Epithelial cell of esophagus (primary cell): Measurements from ENCODE around the gene CRTAC1.

ENCODE experiments used
- DNase-seq: peaks from one replicate; pipeline ENCODE4 v3.0.0; 2010; ENCODE audit warnings: low read depth
- H3K4me3 ChIP-seq: 2 replicates; pipeline ENCODE4 v1.5.1; 2011; ENCODE audit warnings: mild to moderate bottlenecking, low read length, control low read depth
- CTCF ChIP-seq: IDR thresholded peaks from 2 replicates; pipeline ENCODE4 v1.5.1; 2011; ENCODE audit warnings: low read depth, mild to moderate bottlenecking, low read length, control low read depth, inconsistent platforms; ENCODE audit not compliant: insufficient read depth; ENCODE audit errors: missing control alignments

CRTAC1 gene

GRCh38 chr10:97889461-97890265 lies 140.8 kb downstream of the CRTAC1 start:
- TF ChIP-seq CTCF: no peak
- no peak overlapping the region for H3K4me3 ChIP-seq
- DNase-seq: peak; percentile 94

- no peak overlapping the region for H3K4me3 ChIP-seq
- DNase-seq: peak; percentile 84
- no peak for TF ChIP-seq CTCF
Measured at GRCh38 chr10:97888641-97889262, 141.7 kb downstream of the CRTAC1 start.

- H3K4me3 ChIP-seq: no peak overlapping the region
- TF ChIP-seq CTCF: no peak
- no peak for DNase-seq
Measured at GRCh38 chr10:97888134-97888533, 142.3 kb downstream of the CRTAC1 start.

- no peak for TF ChIP-seq CTCF
- no peak overlapping the region for H3K4me3 ChIP-seq
- no peak for DNase-seq
Measured at GRCh38 chr10:97887399-97887798, 143.0 kb downstream of the CRTAC1 start.

GRCh38 chr10:97886286-97886685 lies 144.1 kb downstream of the CRTAC1 start:
- no peak for TF ChIP-seq CTCF
- no peak for DNase-seq
- no peak overlapping the region for H3K4me3 ChIP-seq

- no peak overlapping the region for H3K4me3 ChIP-seq
- no peak for DNase-seq
- TF ChIP-seq CTCF: no peak
Measured at GRCh38 chr10:97883092-97883485, 147.3 kb downstream of the CRTAC1 start.
